HEK293T (cell line): Measurements from ENCODE around the gene PPIL4.
"Not testable (repeated sequence)": the region's sequence is repeated elsewhere in the genome, so short reads cannot be mapped to it uniquely, and the experiment has no call there.

Experiments
- ARNT ChIP-seq: fragments of 450-650 bp; IDR thresholded peaks from 2 replicates; pipeline ENCODE4 v1.6.1; 2017; ENCODE audit warnings: mild to moderate bottlenecking
- BHLHE40 ChIP-seq: fragments of 450-650 bp; IDR thresholded peaks from 2 replicates; pipeline ENCODE4 v1.6.1; 2016; ENCODE audit warnings: mild to moderate bottlenecking, moderate library complexity, borderline replicate concordance
- CTBP1 ChIP-seq: fragments of 450-650 bp; IDR thresholded peaks from 2 replicates; pipeline ENCODE4 v1.6.1; 2016; ENCODE audit warnings: borderline replicate concordance
- ELF4 ChIP-seq: fragments of 450-650 bp; IDR thresholded peaks from 2 replicates; pipeline ENCODE4 v1.6.1; 2017; ENCODE audit warnings: antibody characterized with exemption
- FOXA1 ChIP-seq: fragments of 450-650 bp; IDR thresholded peaks from 2 replicates; pipeline ENCODE4 v1.6.1; 2016; ENCODE audit warnings: mild to moderate bottlenecking
- FOXM1 ChIP-seq: fragments of 450-650 bp; IDR thresholded peaks from 2 replicates; pipeline ENCODE4 v1.6.1; 2017; ENCODE audit warnings: mild to moderate bottlenecking, borderline replicate concordance
- HDGF ChIP-seq: fragments of 450-650 bp; IDR thresholded peaks from 2 replicates; pipeline ENCODE4 v1.6.1; 2017; ENCODE audit warnings: antibody characterized with exemption, borderline replicate concordance
- L3MBTL2 ChIP-seq: fragments of 450-650 bp; conservative IDR thresholded peaks from 2 replicates; pipeline ENCODE4 v1.6.1; 2016; ENCODE audit warnings: mild to moderate bottlenecking
- NFRKB ChIP-seq: fragments of 450-650 bp; IDR thresholded peaks from 2 replicates; pipeline ENCODE4 v1.6.1; 2016; ENCODE audit warnings: mild to moderate bottlenecking, moderate library complexity
- PKNOX1 ChIP-seq: fragments of 450-650 bp; IDR thresholded peaks from 2 replicates; pipeline ENCODE4 v1.6.1; 2016
- SP1 ChIP-seq: fragments of 450-650 bp; IDR thresholded peaks from 2 replicates; pipeline ENCODE4 v1.6.1; 2017
- SUZ12 ChIP-seq: fragments of 450-650 bp; IDR thresholded peaks from 2 replicates; pipeline ENCODE4 v1.6.1; 2016; ENCODE audit warnings: mild to moderate bottlenecking
- TARDBP ChIP-seq: fragments of 450-650 bp; IDR thresholded peaks from 2 replicates; pipeline ENCODE4 v1.6.1; 2016

GRCh38 chr6:149462712-149463111, 83.1 kb downstream of the PPIL4 start:
- not testable (repeated sequence) for TF ChIP-seq HDGF, SP1, FOXA1, BHLHE40, ELF4, CTBP1, PKNOX1, NFRKB, FOXM1, ARNT, L3MBTL2, SUZ12, TARDBP
